Erythroblast (primary cell): ENCODE results near the gene NUP98.

Experiments used
- GATA1 ChIP-seq: IDR thresholded peaks from 2 replicates; pipeline ENCODE4 v1.6.1; 2011; ENCODE audit warnings: low read depth, mild to moderate bottlenecking, control low read depth, low read length, moderate library complexity
- POLR2A ChIP-seq: IDR thresholded peaks from 2 replicates; pipeline ENCODE4 v1.6.1; 2011; ENCODE audit warnings: mild to moderate bottlenecking, low read length

- TF ChIP-seq POLR2A (no peak), GATA1 (no peak)
These were observed 134.5 kb downstream of the NUP98 start for GRCh38 chr11:3662856-3663255.
